Endothelial cell of umbilical vein (primary cell): Measurements from ENCODE around the gene ADARB2. TPM values are rescaled to one million over a fixed set of nuclear protein-coding genes. Genes with fewer than 3 reads are reported as not detected.

ENCODE experiments used
- BruUV-seq: library from RNA; stranded (reverse); fragments of 400-500 nt; replicated peaks from 2 replicates; lab custom pipeline; 2021; lab: Mats Ljungman, UMichigan
- CTCF ChIA-PET: fragments of 300-600, 350-600 bp; sonication (Branson Sonifier 250); formaldehyde crosslinking; loops from one replicate; lab custom pipeline; 2021; ENCODE audit warnings: antibody characterized with exemption, inconsistent platforms; lab: Charles Lee
- POLR2A ChIA-PET: fragments of 300-600, 350-600 bp; sonication (Branson Sonifier 250); formaldehyde crosslinking; loops from one replicate; lab custom pipeline; 2021; ENCODE audit warnings: antibody characterized with exemption, inconsistent platforms; lab: Charles Lee
- DNase-seq: peaks from one replicate; pipeline ENCODE4 v3.0.0-alpha.2; 2011; ENCODE audit warnings: low read depth, low spot score
- FAIRE-seq: peaks from 2 replicates; lab custom pipeline; 2011; peaks lifted over from hg19 to GRCh38; lab: Jason Lieb, UNC
- H2AFZ ChIP-seq: 2 replicates; pipeline ENCODE4 v1.6.0; 2012; ENCODE audit warnings: low read depth, low read length, control low read depth, inconsistent platforms
- H3K27ac ChIP-seq: 2 replicates; pipeline ENCODE4 v1.5.1; 2011; ENCODE audit warnings: low read depth, mild to moderate bottlenecking, control low read depth, low read length, moderate library complexity; ENCODE audit not compliant: insufficient read depth
- H3K27me3 ChIP-seq, 2 experiments: 2 replicates each; pipeline versions ENCODE4 v1.6.0 to v1.6.1; 2011; ENCODE audit warnings: low read length in 2 of 2, mixed read lengths in 1 of 2; ENCODE audit not compliant: control insufficient read depth in 2 of 2, insufficient read depth in 2 of 2
- H3K36me3 ChIP-seq, 2 experiments: 2 replicates in 1 of 2; 3 replicates in 1 of 2; pipeline ENCODE4 v1.5.1; 2011; ENCODE audit warnings: low read length in 2 of 2, mild to moderate bottlenecking in 1 of 2, moderate library complexity in 1 of 2; ENCODE audit not compliant: control insufficient read depth in 2 of 2, insufficient read depth in 2 of 2; ENCODE audit errors: extremely low read depth in 1 of 2
- H3K4me1 ChIP-seq: 3 replicates; pipeline ENCODE4 v1.5.1; 2011; ENCODE audit warnings: mild to moderate bottlenecking, low read length; ENCODE audit not compliant: control insufficient read depth, insufficient read depth; ENCODE audit errors: extremely low read depth
- H3K4me2 ChIP-seq: 2 replicates; pipeline ENCODE4 v1.6.1; 2011; ENCODE audit warnings: low read length, control low read depth, mixed read lengths; ENCODE audit not compliant: insufficient read depth
- H3K4me3 ChIP-seq, 3 experiments: fragments of 200-600 bp in 1 of 3; sonication (generic), shearing (Covaris generic) in 1 of 3; replicated peaks in 1 of 3; 2 replicates each; pipeline ENCODE4 v1.5.1; 2011 to 2016; ENCODE audit warnings: control low read depth in 3 of 3, low read length in 3 of 3, mild to moderate bottlenecking in 2 of 3, inconsistent platforms in 1 of 3, low read depth in 1 of 3, moderate library complexity in 1 of 3; ENCODE audit not compliant: insufficient read depth in 1 of 3
- H3K79me2 ChIP-seq: 2 replicates; pipeline ENCODE4 v1.6.0; 2012; ENCODE audit warnings: low read length, inconsistent platforms; ENCODE audit not compliant: control insufficient read depth, insufficient read depth
- H3K9ac ChIP-seq: replicated peaks from 2 replicates; pipeline ENCODE3; 2011; ENCODE audit warnings: low read length, control low read depth; ENCODE audit not compliant: insufficient read depth; ENCODE audit errors: extremely low read depth
- H3K9me1 ChIP-seq: replicated peaks from 3 replicates; pipeline ENCODE4 v1.6.0; 2011; ENCODE audit warnings: mild to moderate bottlenecking, low read length; ENCODE audit not compliant: control insufficient read depth, insufficient read depth; ENCODE audit errors: extremely low read depth
- H3K9me3 ChIP-seq: replicated peaks from 2 replicates; pipeline ENCODE4 v1.5.1; 2012; ENCODE audit warnings: low read length, inconsistent platforms; ENCODE audit not compliant: control insufficient read depth, insufficient read depth
- H4K20me1 ChIP-seq: replicated peaks from 2 replicates; pipeline ENCODE3; 2011; ENCODE audit warnings: mild to moderate bottlenecking, low read length; ENCODE audit not compliant: control insufficient read depth, insufficient read depth; ENCODE audit errors: extremely low read depth
- EZH2 ChIP-seq: IDR thresholded peaks from 2 replicates; pipeline ENCODE4 v1.6.1; 2012; ENCODE audit warnings: borderline replicate concordance, low read depth, mild to moderate bottlenecking, moderate library complexity, low read length, inconsistent platforms; ENCODE audit not compliant: severe bottlenecking
- FOS ChIP-seq: IDR thresholded peaks from 2 replicates; pipeline ENCODE4 v1.6.1; 2011; ENCODE audit warnings: mild to moderate bottlenecking, low read length, moderate library complexity, borderline replicate concordance; ENCODE audit not compliant: insufficient read depth
- GATA2 ChIP-seq: IDR thresholded peaks from 2 replicates; pipeline ENCODE4 v1.7.0; 2011; ENCODE audit warnings: low read depth, mild to moderate bottlenecking, moderate library complexity, mixed read lengths, low read length; ENCODE audit not compliant: insufficient read length, insufficient read depth
- JUN ChIP-seq: IDR thresholded peaks from 2 replicates; pipeline ENCODE4 v1.6.1; 2011; ENCODE audit warnings: borderline replicate concordance, low read depth; ENCODE audit not compliant: insufficient read length, insufficient read depth
- POLR2A ChIP-seq: IDR thresholded peaks from 2 replicates; pipeline ENCODE4 v1.6.1; 2012; ENCODE audit warnings: low read depth, mild to moderate bottlenecking, control low read depth, low read length
- POLR2AphosphoS5 ChIP-seq: IDR thresholded peaks from 2 replicates; pipeline ENCODE4 v1.6.1; 2012; ENCODE audit warnings: low read depth, mild to moderate bottlenecking, control low read depth, low read length, moderate library complexity; ENCODE audit not compliant: insufficient read depth
- dilution Hi-C: fragments of 300-500 bp; cut with MboI; formaldehyde crosslinking; loops from one replicate; pipeline ENCODE4 v1.15.0; 2019; ENCODE audit warnings: low sequenced_read_pairs; ENCODE audit not compliant: extremely low pct_ligation_motif_present
- intact Hi-C: fragments of 100-400 bp; cut with micrococcal nuclease; formaldehyde crosslinking; loops from one replicate; pipeline ENCODE4 v1.10.0; 2022
- polyA plus RNA-seq, 4 experiments: library from polyadenylated mRNA; depleted of rRNA in 3 of 4; stranded (reverse) in 3 of 4; unstranded in 1 of 4; fragments of >200 nt; gene quantifications; 2 replicates each; pipeline versions ENCODE4 v1.2.1 to v1.2.3, GENCODE V29; 2011 to 2012; ENCODE audit warnings: missing spikeins in 1 of 4
- total RNA-seq: library from RNA; stranded (reverse); gene quantifications from 2 replicates; pipeline ENCODE4 v1.2.3, GENCODE V29; 2021
- TF ChIP-seq, protein P1 (sequence below): IDR thresholded peaks from 2 replicates; pipeline ENCODE4 v1.6.1; 2011; ENCODE audit not compliant: insufficient read depth, insufficient read length

Gene ADARB2
- total and polyA plus RNA-seq, 2 donors (not counting 3 experiments of a cell fraction or from before 2014, with no cell fraction given), result not detected

DNA sequence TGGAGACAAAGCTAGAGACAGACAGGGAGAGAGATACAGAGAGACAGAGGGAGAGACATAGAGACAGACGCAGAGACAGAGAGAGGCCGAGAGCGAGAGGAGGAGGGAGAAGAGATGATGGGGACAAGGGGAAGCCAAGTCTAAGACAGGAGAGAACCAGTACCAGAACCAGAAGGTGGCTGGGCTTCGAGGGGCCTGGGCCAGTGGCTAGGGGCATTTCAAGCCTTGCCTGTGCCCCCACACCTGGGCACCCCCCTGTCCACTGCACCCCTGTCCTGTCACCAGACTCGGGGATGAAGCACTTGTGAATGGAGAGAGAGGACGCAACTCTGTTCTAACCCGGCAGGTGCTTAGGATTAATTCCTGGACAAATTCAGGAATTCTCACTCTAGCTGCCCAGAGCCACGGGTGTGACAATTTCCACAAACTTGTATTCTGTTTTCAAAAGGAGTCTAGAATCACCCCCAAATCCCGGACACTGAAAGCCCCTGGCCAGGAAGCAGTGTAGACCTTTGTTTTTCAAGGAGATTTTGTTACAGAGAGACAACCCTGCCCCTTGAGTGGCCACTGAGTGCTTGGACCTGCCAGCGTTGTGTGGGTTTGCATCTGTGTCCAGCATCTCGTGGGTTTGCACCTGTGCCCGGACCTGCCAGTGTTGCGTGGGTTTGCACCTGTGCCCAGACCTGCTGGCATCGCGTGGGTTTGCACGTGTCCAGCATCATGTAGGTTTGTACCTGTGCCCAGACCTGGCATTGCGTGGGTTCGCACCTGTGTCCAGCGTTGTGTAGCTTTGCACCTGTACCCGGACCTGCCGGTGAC lies 523.9 kb downstream of the ADARB2 start:
- H3K9me1 ChIP-seq, result no peaks in the 10 kb centered on the region
- no TSS peak for BruUV-seq
- FAIRE-seq, result no peak
- dilution Hi-C loops (no loop called here), intact Hi-C loops (no loop called here)
- ChIA-PET POLR2A (no interaction called here), CTCF (no interaction called here)
- DNase-seq, result no peak
- peaks cover 2% of the 10 kb centered on the region for H3K9me3 ChIP-seq
- no peaks in the 10 kb centered on the region for H3K27me3 ChIP-seq
- H3K36me3 ChIP-seq, result no peaks in the 10 kb centered on the region
- no peak overlapping the region for H3K4me2 ChIP-seq
- H3K79me2 ChIP-seq, result no peaks in the 10 kb centered on the region
- TF ChIP-seq, protein P1, sequence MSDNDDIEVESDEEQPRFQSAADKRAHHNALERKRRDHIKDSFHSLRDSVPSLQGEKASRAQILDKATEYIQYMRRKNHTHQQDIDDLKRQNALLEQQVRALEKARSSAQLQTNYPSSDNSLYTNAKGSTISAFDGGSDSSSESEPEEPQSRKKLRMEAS, result no peak
- TF ChIP-seq POLR2AphosphoS5 (no peak), FOS (no peak), JUN (no peak), POLR2A (no peak), GATA2 (no peak), EZH2 (no peak)
- H3K4me3 ChIP-seq, result no peak overlapping the region
- H2AFZ ChIP-seq, result no peak overlapping the region
- no peak overlapping the region for H3K27ac ChIP-seq
- H3K4me1 ChIP-seq, result no peaks in the 10 kb centered on the region
- no peak overlapping the region for H3K9ac ChIP-seq
- no peaks in the 10 kb centered on the region for H4K20me1 ChIP-seq
